ENCODE results near the gene IFT88. TPM values are rescaled to one million over a fixed set of nuclear protein-coding genes. Genes with fewer than 3 reads are reported as not detected.

IFT88 gene
- total RNA-seq, 1 donor from 2014 or later, result 29.4 TPM

DNA sequence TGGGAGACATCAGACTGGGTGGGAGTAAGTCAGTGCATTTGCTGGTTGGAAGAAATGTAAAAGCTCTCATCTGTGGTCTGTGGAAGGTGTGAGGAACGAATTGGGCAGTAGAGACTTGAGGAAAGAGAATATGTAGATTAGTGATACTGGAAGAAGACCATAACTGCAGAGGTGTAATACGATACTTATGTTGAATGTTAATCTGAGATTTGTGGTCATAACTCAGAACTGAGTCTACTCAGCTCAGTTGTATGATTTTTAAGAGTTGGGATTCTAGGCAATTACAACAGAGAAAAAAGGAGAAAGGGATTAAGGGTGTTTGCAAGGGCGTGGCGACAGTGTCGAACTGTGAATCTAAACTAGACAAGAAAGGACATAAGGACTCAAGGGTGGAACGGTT lies 133.3 kb downstream of the IFT88 start:
- DNase-seq (ENCODE audit: low spot score, unreplicated experiment), result no peak
- no peak overlapping the region for H3K4me3 Mint-ChIP-seq (ENCODE audit: low read depth)
- H3K27me3 Mint-ChIP-seq, result peaks cover 8% of the 10 kb centered on the region
- H3K4me1 Mint-ChIP-seq (ENCODE audit: low read depth), result peaks cover 11% of the 10 kb centered on the region
- TF ChIP-seq, protein P1, sequence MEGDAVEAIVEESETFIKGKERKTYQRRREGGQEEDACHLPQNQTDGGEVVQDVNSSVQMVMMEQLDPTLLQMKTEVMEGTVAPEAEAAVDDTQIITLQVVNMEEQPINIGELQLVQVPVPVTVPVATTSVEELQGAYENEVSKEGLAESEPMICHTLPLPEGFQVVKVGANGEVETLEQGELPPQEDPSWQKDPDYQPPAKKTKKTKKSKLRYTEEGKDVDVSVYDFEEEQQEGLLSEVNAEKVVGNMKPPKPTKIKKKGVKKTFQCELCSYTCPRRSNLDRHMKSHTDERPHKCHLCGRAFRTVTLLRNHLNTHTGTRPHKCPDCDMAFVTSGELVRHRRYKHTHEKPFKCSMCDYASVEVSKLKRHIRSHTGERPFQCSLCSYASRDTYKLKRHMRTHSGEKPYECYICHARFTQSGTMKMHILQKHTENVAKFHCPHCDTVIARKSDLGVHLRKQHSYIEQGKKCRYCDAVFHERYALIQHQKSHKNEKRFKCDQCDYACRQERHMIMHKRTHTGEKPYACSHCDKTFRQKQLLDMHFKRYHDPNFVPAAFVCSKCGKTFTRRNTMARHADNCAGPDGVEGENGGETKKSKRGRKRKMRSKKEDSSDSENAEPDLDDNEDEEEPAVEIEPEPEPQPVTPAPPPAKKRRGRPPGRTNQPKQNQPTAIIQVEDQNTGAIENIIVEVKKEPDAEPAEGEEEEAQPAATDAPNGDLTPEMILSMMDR (IDR thresholded peaks at IDR 0.05; ENCODE audit: unreplicated experiment), result no peak
- H3K36me3 Mint-ChIP-seq (ENCODE audit: insufficient read depth), result peaks cover 5% of the 10 kb centered on the region
- H3K9me3 Mint-ChIP-seq (ENCODE audit: low read depth), result no peaks in the 10 kb centered on the region
- no peak overlapping the region for H3K27ac Mint-ChIP-seq

DNA sequence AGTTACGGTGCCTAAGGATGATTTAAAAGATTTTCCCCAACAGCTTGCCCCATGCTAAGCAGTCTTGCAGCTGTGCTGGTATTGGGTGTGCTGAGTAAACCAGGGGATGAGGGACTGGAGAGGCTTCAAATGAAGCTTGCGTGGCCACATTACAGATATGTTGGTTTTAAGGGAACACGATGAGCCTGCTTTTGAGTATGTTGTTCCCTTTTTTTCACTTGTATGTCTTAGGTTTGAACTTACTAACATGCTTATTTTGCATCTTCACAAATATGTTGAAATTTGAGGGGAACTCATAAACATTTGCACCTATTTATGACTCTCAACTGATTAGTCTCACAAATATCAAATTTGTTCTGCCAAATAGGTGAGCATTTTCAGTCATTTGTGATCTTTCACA lies 134.5 kb downstream of the IFT88 start:
- peaks cover 11% of the 10 kb centered on the region for H3K27me3 Mint-ChIP-seq

DNA sequence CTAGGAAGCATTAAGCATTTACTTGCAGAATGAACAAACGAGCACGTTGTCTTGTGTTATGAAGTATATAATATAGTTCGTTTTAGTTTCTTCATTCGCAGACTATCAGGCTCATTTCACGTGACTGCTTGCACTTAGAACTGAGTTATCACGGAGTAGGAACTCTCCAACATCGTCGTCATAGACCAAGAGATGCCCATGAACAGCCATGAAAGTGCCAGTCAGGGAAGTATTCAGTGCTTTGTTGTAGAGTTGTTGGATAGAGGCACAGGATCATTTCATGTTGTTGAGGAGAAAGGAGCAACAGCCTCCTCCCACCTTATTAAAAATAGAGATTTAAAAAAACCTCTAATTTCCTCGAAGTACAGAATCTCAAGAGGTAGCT lies 135.6 kb downstream of the IFT88 start:
- H3K4me1 Mint-ChIP-seq (ENCODE audit: low read depth), result peaks cover 11% of the 10 kb centered on the region
- TF ChIP-seq, protein P1 (IDR thresholded peaks at IDR 0.05; ENCODE audit: unreplicated experiment), result no peak
- H3K27me3 Mint-ChIP-seq, result peaks cover 11% of the 10 kb centered on the region
- H3K27ac Mint-ChIP-seq, result peak overlapping the region; percentile 95
- peaks cover 5% of the 10 kb centered on the region for H3K36me3 Mint-ChIP-seq (ENCODE audit: insufficient read depth)
- H3K4me3 Mint-ChIP-seq (ENCODE audit: low read depth), result peak overlapping the region; percentile 94
- no peak for DNase-seq (ENCODE audit: low spot score, unreplicated experiment)
- H3K9me3 Mint-ChIP-seq (ENCODE audit: low read depth), result no peaks in the 10 kb centered on the region

More for the DNA sequence above, 134.5 kb downstream of the IFT88 start:
- Mint-ChIP-seq H3K4me1 (ENCODE audit: low read depth) (peaks cover 11% of the 10 kb centered on the region), H3K9me3 (ENCODE audit: low read depth) (no peaks in the 10 kb centered on the region), H3K36me3 (ENCODE audit: insufficient read depth) (peaks cover 5% of the 10 kb centered on the region), H3K4me3 (ENCODE audit: low read depth) (peak overlapping the region; percentile 14), H3K27ac (no peak overlapping the region)
- DNase-seq (ENCODE audit: low spot score, unreplicated experiment), result no peak
- TF ChIP-seq, protein P1 (IDR thresholded peaks at IDR 0.05; ENCODE audit: unreplicated experiment), result no peak

DNA sequence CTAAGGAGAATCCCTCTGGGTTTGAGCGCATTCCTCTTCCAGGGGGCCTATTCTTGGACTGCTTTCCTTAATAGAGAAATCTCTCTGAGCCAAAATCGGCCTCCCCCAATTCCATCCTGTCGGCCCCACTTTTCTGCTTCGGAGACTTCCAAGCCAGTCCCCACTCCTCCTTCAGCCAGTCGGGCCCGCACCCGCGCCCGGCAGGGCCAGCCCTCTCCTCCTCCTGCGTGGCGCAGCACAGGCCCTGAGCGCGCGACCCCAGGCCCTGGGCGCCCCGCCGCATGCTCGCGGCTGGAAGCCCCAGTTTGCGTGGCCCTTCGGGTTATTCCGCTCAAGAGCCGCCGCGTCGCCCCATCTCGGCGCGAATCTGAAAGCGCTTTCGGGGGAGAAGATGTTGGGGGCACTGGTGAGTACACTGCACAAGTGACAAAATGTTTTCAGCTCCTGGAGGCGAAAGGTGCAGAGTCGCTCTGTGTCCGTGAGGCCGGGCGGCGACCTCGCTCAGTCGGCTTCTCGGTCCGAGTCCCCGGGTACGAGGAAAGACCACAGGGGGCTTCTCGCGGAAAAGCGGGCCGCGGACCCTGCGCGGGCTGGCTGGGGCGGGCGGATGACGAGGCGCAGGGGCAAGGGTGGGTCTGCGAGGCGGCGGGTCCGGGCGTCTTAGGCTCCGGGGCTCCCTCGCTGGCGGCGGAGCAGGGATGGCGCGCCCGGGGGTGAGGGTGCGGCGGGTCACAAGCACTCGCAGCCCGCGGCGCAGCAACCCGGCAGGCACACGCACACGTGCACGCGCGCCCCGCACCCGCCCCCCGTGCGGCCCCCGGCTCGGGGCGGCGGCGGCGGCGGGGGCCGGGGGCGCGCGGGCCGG lies 136.2 kb downstream of the IFT88 start, which contains the start of gene IL17D:
Gene IL17D, plus strand, starts transcription at position 785 of the 865 bp plus-strand sequence. CDS start 303 bp downstream, outside the sequence.
- H3K36me3 Mint-ChIP-seq (ENCODE audit: insufficient read depth), result peaks cover 5% of the 10 kb centered on the region
- peaks cover 11% of the 10 kb centered on the region for H3K4me1 Mint-ChIP-seq (ENCODE audit: low read depth)
- H3K4me3 Mint-ChIP-seq (ENCODE audit: low read depth), result peak within 1 kb of the TSS; percentile 94
- peaks cover 11% of the 10 kb centered on the region for H3K27me3 Mint-ChIP-seq
- H3K9me3 Mint-ChIP-seq (ENCODE audit: low read depth), result no peaks in the 10 kb centered on the region
- TF ChIP-seq, protein P1 (IDR thresholded peaks at IDR 0.05; ENCODE audit: unreplicated experiment), result peak; percentile 22
- DNase-seq (ENCODE audit: low spot score, unreplicated experiment), result peak; percentile 33
- H3K27ac Mint-ChIP-seq, result peak within 1 kb of the TSS; percentile 95

DNA sequence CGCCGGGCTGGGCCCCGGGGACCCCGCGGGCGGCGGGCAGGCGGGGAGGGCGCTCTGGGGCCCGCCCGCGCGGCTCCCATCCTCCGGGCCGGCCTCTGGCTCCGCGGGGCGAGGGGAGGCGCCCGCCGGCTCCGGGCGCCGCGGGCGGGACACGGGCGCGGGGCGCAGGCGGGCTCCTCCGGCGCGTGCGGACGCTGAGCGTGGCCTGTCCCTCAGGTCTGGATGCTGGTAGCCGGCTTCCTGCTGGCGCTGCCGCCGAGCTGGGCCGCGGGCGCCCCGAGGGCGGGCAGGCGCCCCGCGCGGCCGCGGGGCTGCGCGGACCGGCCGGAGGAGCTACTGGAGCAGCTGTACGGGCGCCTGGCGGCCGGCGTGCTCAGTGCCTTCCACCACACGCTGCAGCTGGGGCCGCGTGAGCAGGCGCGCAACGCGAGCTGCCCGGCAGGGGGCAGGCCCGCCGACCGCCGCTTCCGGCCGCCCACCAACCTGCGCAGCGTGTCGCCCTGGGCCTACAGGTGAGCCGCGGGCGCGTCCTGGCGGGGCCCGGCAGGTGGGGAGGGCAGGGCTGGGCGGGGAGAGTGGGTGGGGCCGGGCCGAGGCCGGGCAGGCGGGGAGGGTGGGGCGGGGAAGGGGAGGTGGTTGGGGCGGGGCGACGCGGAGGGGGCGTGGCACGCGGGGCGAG lies 137.0 kb downstream of the IFT88 start:
- H3K27me3 Mint-ChIP-seq, result peaks cover 11% of the 10 kb centered on the region
- no peak overlapping the region for H3K4me3 Mint-ChIP-seq (ENCODE audit: low read depth)
- peak; percentile 89 for DNase-seq (ENCODE audit: low spot score, unreplicated experiment)
- TF ChIP-seq, protein P1 (IDR thresholded peaks at IDR 0.05; ENCODE audit: unreplicated experiment), result peak; percentile 73
- no peaks in the 10 kb centered on the region for H3K9me3 Mint-ChIP-seq (ENCODE audit: low read depth)
- H3K36me3 Mint-ChIP-seq (ENCODE audit: insufficient read depth), result peaks cover 5% of the 10 kb centered on the region
- no peak overlapping the region for H3K27ac Mint-ChIP-seq
- H3K4me1 Mint-ChIP-seq (ENCODE audit: low read depth), result peaks cover 11% of the 10 kb centered on the region
